Breast epithelium (tissue), 3 donors: ENCODE results near the gene CD151.

Experiments
- CTCF ChIP-seq, 3 donors: fragments of 450-650 bp; IDR thresholded peaks; one replicate each; pipeline ENCODE4 v1.5.1; 2016 to 2017; ENCODE audit warnings: antibody characterized with exemption in 3 of 3, mild to moderate bottlenecking in 3 of 3, moderate library complexity in 3 of 3
- POLR2A ChIP-seq: fragments of 450-650 bp; IDR thresholded peaks from one replicate; pipeline ENCODE4 v1.6.1; 2016; ENCODE audit warnings: antibody characterized with exemption, mild to moderate bottlenecking, moderate library complexity
- POLR2AphosphoS5 ChIP-seq, 3 donors: sonication (generic); formaldehyde crosslinking; IDR thresholded peaks; one replicate each; pipeline ENCODE4 v1.6.1; 2017; ENCODE audit warnings: antibody characterized with exemption in 3 of 3

GRCh38 chr11:844693-845644, 12.2 kb downstream of the CD151 start:
- TF ChIP-seq POLR2A (no peak), CTCF (IDR thresholded peaks at IDR 0.05) (no peak), POLR2AphosphoS5 (IDR thresholded peaks at IDR 0.05) (peak; percentile 55 to 80 (median 62))
